ENCODE results near the gene LCE1C. TPM values are rescaled to one million over a fixed set of nuclear protein-coding genes. Genes with fewer than 3 reads are reported as not detected.

LCE1C gene
- total and polyA plus RNA-seq, 2 of the 4 experiments (the other 2 are of a cell fraction) = not detected

GRCh38 chr1:152817309-152817708 lies 10.9 kb upstream of the LCE1C start:
- WGBS, 2 experiments (ENCODE audit: extremely low coverage in 2 of 2, insufficient read length in 1 of 2) = 39% methylated on average over 4 of the region's 6 CpGs; no CpG with 5 or more reads in 1 of the 2 experiments
- Histone ChIP-seq H3K56ac (ENCODE audit: extremely low read depth, insufficient read depth, low read length) (no peak overlapping the region), H3K27me3 (ENCODE audit: control insufficient read depth, insufficient read depth, low read length) (no peaks in the 10 kb centered on the region), H2BK5ac (ENCODE audit: low read depth, low read length, poor library complexity, severe bottlenecking) (no peak overlapping the region), H2BK15ac (ENCODE audit: low read depth, low read length) (no peak overlapping the region), H3K4me3 (ENCODE audit: insufficient read depth, low read depth, low read length) (no peak overlapping the region), H3K18ac (ENCODE audit: low read depth, low read length) (no peak overlapping the region), H2AFZ (replicated peaks; ENCODE audit: low read length, poor library complexity) (no peak overlapping the region), H3K23ac (ENCODE audit: low read depth, low read length) (no peak overlapping the region), H3K4me1 (ENCODE audit: control insufficient read depth, insufficient read depth, low read length) (no peaks in the 10 kb centered on the region), H3K14ac (replicated peaks; ENCODE audit: low read depth, low read length) (no peak overlapping the region), H4K8ac (ENCODE audit: low read depth in 2 of 2, low read length in 2 of 2) (no peak overlapping the region), H3K27ac (ENCODE audit: insufficient read depth, low read length) (no peak overlapping the region), H2BK20ac (ENCODE audit: low read depth, low read length) (no peak overlapping the region), H4K20me1 (ENCODE audit: insufficient read depth, low read length) (no peaks in the 10 kb centered on the region), H2AK5ac (ENCODE audit: low read depth, low read length) (no peak overlapping the region), H3K9me3 (ENCODE audit: control insufficient read depth, insufficient read depth, low read length) (no peaks in the 10 kb centered on the region), H2BK120ac (ENCODE audit: low read depth, low read length) (no peak overlapping the region), H3K4me2 (ENCODE audit: low read depth, low read length) (no peak overlapping the region), H3K79me1 (ENCODE audit: low read depth in 1 of 2, low read length in 2 of 2) (no peaks in the 10 kb centered on the region), H2AK9ac (replicated peaks; ENCODE audit: low read depth, low read length, poor library complexity) (no peak overlapping the region), H3K36me3 (ENCODE audit: control insufficient read depth, insufficient read depth, low read length) (no peaks in the 10 kb centered on the region), H4K91ac (ENCODE audit: insufficient read depth, low read depth, low read length) (no peak overlapping the region), H3K4ac (ENCODE audit: low read depth, low read length) (no peak overlapping the region), H3K9ac (ENCODE audit: low read depth, low read length) (no peak overlapping the region), H4K5ac (ENCODE audit: low read depth, low read length) (no peak overlapping the region), H3K9me1 (ENCODE audit: insufficient read depth, low read length) (no peaks in the 10 kb centered on the region)
- dilution Hi-C loops (cut with HindIII; ENCODE audit: low sequenced_read_pairs, unreplicated experiment) (no loop called here), intact Hi-C loops (cut with micrococcal nuclease) (no loop called here), in situ Hi-C loops (cut with MboI; ENCODE audit: low sequenced_read_pairs) (no loop called here)
- ChIA-PET CTCF (no interaction called here), POLR2A (ENCODE audit: unreplicated experiment) (no interaction called here)
- DNase-seq (no peak), ATAC-seq (ENCODE audit: low read depth) (no peak)
- BruUV-seq (replicated peaks) = no TSS peak
- no peak for TF ChIP-seq RAD21 (IDR thresholded peaks at IDR 0.05; ENCODE audit: low read length)
- TF ChIP-seq SMC3 (IDR thresholded peaks at IDR 0.05; ENCODE audit: low read depth, low read length) = no peak
- no peak for TF ChIP-seq MAZ (IDR thresholded peaks at IDR 0.05; ENCODE audit: borderline replicate concordance, low read depth, low read length)
- TF ChIP-seq RFX5 (IDR thresholded peaks at IDR 0.05; ENCODE audit: low read depth, low read length) = no peak
- TF ChIP-seq RCOR1 (IDR thresholded peaks at IDR 0.05; ENCODE audit: insufficient replicate concordance, low read length) = no peak
- TF ChIP-seq POLR2A (IDR thresholded peaks at IDR 0.05; ENCODE audit: low read depth, low read length) = no peak
- no peak for TF ChIP-seq CTCF (conservative IDR thresholded peaks at IDR 0.05; ENCODE audit: low read depth, low read length)
- TF ChIP-seq NFE2L2 (IDR thresholded peaks at IDR 0.05; ENCODE audit: low read depth, low read length) = no peak
- TF ChIP-seq BHLHE40 (IDR thresholded peaks at IDR 0.05; ENCODE audit: low read depth, low read length) = no peak
- no peak for TF ChIP-seq FOS (IDR thresholded peaks at IDR 0.05; ENCODE audit: low read depth, low read length)
- no peak for TF ChIP-seq USF2 (IDR thresholded peaks at IDR 0.05; ENCODE audit: low read depth, low read length)
- no peak for TF ChIP-seq CHD1 (IDR thresholded peaks at IDR 0.05; ENCODE audit: low read depth, low read length)

All from IMR-90 (cell line).